ENCODE results near the gene GRIA4. TPM values are rescaled to one million over a fixed set of nuclear protein-coding genes. Genes with fewer than 3 reads are reported as not detected.

Gene GRIA4
- total and polyA plus RNA-seq, 2 of the 13 experiments (the other 11 are each of a cell fraction or from before 2014, with no cell fraction given) = not detected

- FAIRE-seq (no peak), DNase-seq (ENCODE audit: low spot score) (no peak), ATAC-seq (no peak)
- in situ Hi-C loops (cut with HindIII; ENCODE audit: extremely low pct_ligation_motif_present, low pct_unique_long_range_greater_than_20kb) = no loop called here
- H2AFZ ChIP-seq (ENCODE audit: low read length) = no peak overlapping the region
- no peaks in the 10 kb centered on the region for H3K79me2 ChIP-seq (ENCODE audit: insufficient read depth, low read length)
- ChIA-PET POLR2A (no interaction called here), CTCF (ENCODE audit: low intra/inter-chr PET ratio, low total read pairs) (no interaction called here)
- no TSS peak for BruUV-seq (replicated peaks)
- no peak overlapping the region for H3K27ac ChIP-seq (ENCODE audit: extremely low read length, insufficient read depth, low read length)
- H3K4me1 ChIP-seq (ENCODE audit: insufficient read depth, low read length) = no peaks in the 10 kb centered on the region
- intact Hi-C loops (cut with micrococcal nuclease; ENCODE audit: unreplicated experiment) = no loop called here
- H3K36me3 ChIP-seq (replicated peaks in 1 of 2; ENCODE audit: control insufficient read depth in 1 of 2, insufficient read depth in 2 of 2, low read length in 2 of 2) = no peaks in the 10 kb centered on the region
- 37% methylated on average over 4 of the region's 4 CpGs for WGBS (ENCODE audit: low lambda C conversion rate)
- no peaks in the 10 kb centered on the region; a peak in 1 of 5 replicates for H3K27me3 ChIP-seq (ENCODE audit: control insufficient read depth in 1 of 2, insufficient read depth in 2 of 2, low read length in 2 of 2)
- no peak overlapping the region for H3K4me3 ChIP-seq (replicated peaks in 1 of 3; ENCODE audit: insufficient read depth in 1 of 3, low read depth in 2 of 3, low read length in 3 of 3)
- no peaks in the 10 kb centered on the region for H3K9me3 ChIP-seq (ENCODE audit: low read length)
- TF ChIP-seq CREB1 (IDR thresholded peaks at IDR 0.05) = no peak
- TF ChIP-seq CREB1 (CRISPR knock-in tag; IDR thresholded peaks at IDR 0.05) = no peak
- no peak for TF ChIP-seq JUND (CRISPR knock-in tag; IDR thresholded peaks at IDR 0.05)
- TF ChIP-seq NCOA5 (CRISPR knock-in tag; IDR thresholded peaks at IDR 0.05) = no peak
- no peak for TF ChIP-seq MXD4 (CRISPR knock-in tag; IDR thresholded peaks at IDR 0.05)
- no peak for TF ChIP-seq MLX (CRISPR knock-in tag; IDR thresholded peaks at IDR 0.05)
- no peak for TF ChIP-seq PBX2 (CRISPR knock-in tag; IDR thresholded peaks at IDR 0.05)
- no peak for TF ChIP-seq UBTF (CRISPR knock-in tag; IDR thresholded peaks at IDR 0.05)
- TF ChIP-seq BORCS8-MEF2B (CRISPR knock-in tag; IDR thresholded peaks at IDR 0.05) = no peak
- TF ChIP-seq REST (IDR thresholded peaks at IDR 0.05; ENCODE audit: borderline replicate concordance in 1 of 2, low read depth in 1 of 2, low read length in 2 of 2) = no peak
- no peak for TF ChIP-seq ZNF282 (IDR thresholded peaks at IDR 0.05; ENCODE audit: partially characterized antibody)
- TF ChIP-seq HIC2 (CRISPR knock-in tag; IDR thresholded peaks at IDR 0.05; ENCODE audit: low read depth) = no peak
- H3K9ac ChIP-seq (ENCODE audit: insufficient read depth, low read depth, low read length) = no peak overlapping the region
- no peak overlapping the region for H3K4me2 ChIP-seq (ENCODE audit: low read depth, low read length)
- no peaks in the 10 kb centered on the region for H4K20me1 ChIP-seq (ENCODE audit: insufficient read depth, low read length)
These were observed 165.0 kb downstream of the GRIA4 start for GRCh38 chr11:105774899-105775298.
